HTERT RPE-1 (cell line): ENCODE results near the gene DHCR24.
"Not testable (repeated sequence)": the region's sequence is repeated elsewhere in the genome, so short reads cannot be mapped to it uniquely, and the experiment has no call there.

Experiments
- in situ Hi-C: fragments of 300-500 bp; cut with MboI; formaldehyde crosslinking; loops from 4 replicates; pipeline ENCODE4 v1.14.3; 2020; ENCODE audit warnings: low sequenced_read_pairs

DHCR24 gene

DNA sequence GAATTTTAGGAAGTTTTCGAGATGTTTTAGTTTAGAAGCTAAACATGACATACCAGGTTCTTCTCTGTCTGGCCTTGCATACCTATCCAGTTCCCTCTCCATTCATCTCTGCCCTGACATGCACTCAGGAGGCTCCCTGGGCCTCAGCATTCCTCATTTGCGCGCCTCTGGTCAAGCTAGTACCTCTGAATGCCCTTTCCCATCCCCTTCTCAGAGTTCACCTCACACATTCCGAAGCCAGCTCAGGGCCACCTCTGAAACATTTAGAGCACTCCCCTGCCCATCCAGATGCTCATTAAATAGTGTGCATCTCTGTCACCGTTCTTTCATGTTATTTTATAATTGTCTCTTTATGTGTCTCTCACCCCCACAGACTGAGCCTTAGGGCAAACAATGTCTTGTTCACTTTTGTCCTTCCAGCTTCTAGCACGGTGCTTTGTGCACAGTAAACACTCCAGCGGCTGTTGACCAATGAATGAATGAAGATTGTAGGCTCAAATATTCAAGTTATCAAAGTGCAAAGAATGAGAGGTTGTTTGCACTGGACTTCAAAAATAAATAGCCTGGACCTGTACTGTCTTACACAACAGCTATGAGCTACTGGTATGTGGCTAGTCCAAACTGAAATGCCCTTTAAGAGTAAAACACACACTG is 1.2 kb upstream of the DHCR24 start:
- in situ Hi-C loops, result no loop called here

DNA sequence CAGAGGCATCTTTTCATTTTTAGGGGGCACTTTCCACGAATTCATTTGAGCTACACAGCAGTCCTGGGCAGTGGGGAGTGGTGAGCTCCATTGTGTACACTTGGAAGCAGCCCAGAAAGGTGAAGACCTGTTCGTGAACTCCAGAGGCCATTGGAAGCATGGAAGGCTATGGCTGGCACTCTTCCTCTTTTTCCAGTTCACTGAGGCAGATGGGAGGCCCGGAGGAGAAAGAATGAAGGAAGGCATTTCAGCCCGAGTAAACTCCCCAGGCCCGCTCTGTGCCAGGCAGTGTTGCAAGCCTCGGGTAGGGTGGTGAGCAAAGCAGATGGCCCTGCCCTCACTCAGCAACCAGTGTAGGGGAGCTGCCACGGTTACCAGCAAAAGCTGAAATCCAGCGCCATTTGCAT is 673 bp upstream of the DHCR24 start:
- in situ Hi-C loops, result no loop called here

DNA sequence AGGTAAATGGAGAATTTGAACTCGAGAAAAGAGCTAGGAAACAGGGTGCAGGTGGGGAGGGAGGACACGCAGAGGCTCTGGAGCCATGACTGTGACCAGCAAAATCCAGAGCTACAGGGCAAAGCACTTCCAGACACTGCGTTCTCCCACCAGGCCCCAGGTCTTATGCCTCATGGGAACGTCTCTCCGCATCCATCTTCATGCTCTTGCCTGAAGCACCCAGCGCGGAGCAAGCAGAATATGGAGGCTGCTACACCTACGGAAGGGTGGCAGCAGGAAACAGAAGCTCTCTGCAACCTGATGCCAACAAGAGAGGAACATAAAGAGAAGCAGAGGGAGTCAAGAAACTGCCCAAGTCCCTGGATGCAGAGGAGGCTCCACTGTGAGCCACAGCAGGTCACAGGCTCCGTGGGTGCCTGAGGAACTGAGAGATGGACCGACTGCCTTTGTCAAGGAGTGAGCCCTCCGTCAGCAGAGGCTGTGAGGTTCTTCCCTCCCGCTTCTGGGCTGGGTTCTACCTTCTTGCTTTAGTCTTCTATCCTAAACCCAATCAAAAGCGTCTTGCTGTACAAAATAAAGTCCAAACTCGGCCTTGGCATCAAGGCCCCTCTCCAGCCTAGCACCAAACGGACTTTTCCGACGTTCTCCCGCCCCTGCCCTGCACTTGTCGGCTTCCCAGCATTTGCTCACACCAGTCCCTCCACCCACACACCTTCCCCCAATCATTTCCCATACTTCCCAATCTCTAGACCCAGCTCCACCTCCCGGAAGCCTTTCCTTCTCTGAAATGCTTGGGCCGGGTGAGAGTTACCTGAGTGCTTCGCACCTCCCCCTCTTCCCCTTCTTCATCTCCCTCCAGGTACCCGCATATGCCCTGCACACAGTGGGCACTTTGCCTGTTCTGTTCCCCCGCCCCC is 930 bp downstream of the DHCR24 start:
- in situ Hi-C loops, result no loop called here

DNA sequence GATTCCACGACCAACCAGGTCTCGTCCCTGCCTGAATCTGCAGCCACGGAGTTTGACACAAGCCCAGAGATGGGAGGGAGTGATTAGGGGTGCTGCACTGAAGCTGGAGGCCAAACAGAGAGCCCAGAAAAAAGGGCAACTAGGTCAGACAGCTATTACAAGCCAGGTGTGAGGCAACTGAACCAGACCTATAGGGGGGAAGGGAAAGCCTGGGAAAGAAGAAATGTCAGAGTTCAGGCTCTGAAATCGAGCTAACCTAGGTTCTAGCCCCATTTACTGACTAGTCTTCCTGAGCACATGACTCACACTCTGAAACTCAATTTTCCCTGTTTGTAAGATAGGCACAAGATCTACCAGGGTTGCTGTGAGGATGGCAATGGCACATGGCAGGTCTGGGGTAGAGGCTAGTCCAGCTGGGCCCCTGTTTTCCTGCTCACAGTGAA is 1.7 kb downstream of the DHCR24 start:
- in situ Hi-C loops, result no loop called here

- in situ Hi-C loops, result no loop called here
Observed at GRCh38 chr1:54884768-54885167, 2.2 kb downstream of the DHCR24 start.

- in situ Hi-C loops, result no loop called here
Observed at GRCh38 chr1:54884135-54884586, 2.8 kb downstream of the DHCR24 start.

DNA sequence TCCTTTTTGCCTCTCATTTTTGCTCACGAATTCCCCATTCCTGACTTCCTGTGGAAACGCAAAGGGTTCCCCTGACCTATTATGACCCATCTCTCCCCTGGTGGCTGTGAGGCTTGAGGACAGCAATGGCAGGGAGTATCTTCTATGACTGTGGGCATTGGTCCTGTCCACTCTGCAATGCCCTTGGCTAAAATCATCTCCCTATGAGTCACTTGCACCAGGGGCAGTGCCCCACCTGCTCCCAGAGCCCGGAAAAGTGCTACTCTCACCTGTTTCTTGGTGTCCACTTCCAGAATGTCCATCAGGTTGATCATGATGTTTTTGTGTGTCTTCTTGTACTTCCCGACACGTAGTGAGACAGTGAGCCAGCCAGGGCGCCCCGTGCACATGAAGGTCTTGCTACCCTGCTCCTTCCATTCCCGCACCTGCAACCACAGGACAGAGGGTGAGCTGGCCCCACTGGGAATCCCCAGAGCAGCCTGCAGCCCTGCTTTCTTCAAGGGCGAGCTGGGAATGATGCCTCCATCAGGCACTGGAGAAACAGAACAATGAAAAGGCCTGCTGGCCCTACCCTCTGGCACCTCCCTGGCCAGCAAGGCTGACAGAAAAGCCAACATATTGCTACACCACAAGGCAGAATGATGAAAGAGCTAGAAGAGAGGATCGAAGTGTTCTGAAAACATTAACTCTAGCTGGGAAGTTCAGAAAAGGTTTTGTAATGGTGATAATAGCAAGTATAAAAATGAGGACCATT is 3.5 kb downstream of the DHCR24 start:
- in situ Hi-C loops, result no loop called here

- in situ Hi-C loops, result no loop called here
Observed at GRCh38 chr1:54882519-54882918, 4.5 kb downstream of the DHCR24 start.

GRCh38 chr1:54881604-54882003 is 5.4 kb downstream of the DHCR24 start:
- in situ Hi-C loops, result not testable (repeated sequence)

- in situ Hi-C loops, result no loop called here
Observed at GRCh38 chr1:54879872-54880271, 7.1 kb downstream of the DHCR24 start.

DNA sequence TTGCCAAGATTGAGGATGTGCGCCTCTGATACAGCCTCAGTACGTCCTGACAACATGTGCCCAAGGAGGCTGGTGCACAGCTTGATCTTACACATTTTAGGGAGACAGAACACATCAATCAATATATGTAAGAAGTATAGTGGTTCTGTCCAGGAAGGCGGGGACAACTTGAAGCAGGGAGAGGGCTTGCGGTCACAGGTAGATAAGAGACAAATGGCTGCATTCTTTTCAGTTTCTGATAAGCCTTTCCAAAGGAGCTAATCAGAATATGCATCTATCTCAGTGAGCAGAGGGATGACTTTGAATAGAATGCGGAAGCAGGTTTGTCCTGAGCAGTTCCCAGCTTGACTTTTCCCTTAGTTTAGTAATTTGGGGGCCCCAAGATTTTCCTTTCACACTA is 10.2 kb downstream of the DHCR24 start:
- in situ Hi-C loops, result no loop called here

DNA sequence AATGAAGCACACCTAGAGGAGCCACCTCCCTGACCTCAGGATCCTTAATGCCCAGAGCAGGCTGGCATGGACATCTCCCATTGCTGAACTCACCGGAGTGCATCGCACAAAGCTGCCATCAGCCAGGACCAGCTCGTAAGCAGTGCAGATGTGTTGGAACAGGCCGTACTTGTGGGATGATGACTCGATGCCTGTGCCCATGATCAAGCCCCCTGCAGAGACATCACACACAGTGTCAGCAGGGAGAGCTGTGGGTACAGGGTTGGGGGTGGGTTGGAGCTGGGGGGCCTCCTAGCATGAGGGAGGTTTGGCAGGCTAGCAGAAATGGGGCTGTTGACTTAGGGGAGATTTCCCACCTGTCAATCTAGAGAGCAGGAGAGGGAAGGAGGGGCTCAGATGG is 12.0 kb downstream of the DHCR24 start:
- in situ Hi-C loops, result no loop called here

DNA sequence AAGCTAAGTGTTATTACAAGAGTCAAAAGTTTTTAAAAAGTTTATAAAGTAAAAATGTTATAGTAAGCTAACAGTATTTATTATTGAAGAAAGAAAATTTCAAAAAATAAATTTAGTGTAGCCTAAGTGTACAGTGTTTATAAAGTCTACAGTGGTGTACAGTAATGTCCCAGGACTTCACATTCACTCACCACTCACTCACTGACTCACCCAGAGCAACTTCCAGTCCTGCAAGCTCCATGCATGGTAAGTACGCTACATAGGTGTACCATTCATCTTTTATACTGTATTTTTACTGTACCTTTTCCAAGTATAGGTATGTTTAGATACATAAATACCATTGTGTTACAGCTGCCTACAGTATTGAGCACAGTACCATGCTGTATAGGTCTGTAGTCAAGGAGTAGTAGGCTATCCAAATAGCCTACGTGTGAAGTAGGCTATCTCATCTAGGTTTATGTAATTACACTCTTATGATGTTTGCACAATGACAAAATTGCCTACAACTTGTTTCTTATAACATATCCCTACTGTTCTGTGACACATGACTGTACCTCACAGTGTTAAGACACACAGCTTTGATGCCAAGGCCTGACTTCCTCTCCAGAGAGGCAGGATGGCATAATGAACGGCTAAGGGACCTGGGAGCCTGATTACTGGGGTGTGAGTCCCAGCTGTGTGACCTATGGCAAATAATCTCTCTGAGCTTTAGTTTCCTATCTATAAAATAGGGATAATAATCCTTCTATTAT is 12.7 kb downstream of the DHCR24 start:
- in situ Hi-C loops, result no loop called here

- in situ Hi-C loops, result no loop called here
Observed at GRCh38 chr1:54872036-54872331, 15.0 kb downstream of the DHCR24 start.

GRCh38 chr1:54871275-54872035 is 15.5 kb downstream of the DHCR24 start:
- in situ Hi-C loops, result no loop called here

- in situ Hi-C loops, result no loop called here
Observed at GRCh38 chr1:54870869-54871268, 16.1 kb downstream of the DHCR24 start.

GRCh38 chr1:54869173-54869851 is 17.7 kb downstream of the DHCR24 start:
- in situ Hi-C loops, result no loop called here

DNA sequence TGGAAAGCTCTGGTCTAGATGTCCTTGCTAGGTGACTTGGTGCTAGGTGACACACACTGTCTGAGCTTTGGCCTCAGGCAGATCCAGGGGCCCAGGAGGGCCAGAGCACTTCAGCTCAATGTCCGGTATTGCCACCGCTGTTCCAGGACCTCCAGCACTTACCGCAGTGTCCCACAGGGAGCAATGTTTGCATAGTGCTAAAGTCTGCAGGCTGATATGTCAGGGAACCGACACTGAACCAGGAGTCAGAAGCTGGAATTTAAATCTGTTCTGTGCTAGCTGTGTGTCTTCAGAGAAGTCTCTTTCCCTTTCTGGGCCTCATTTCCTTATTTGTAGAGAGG is 19.3 kb downstream of the DHCR24 start:
- in situ Hi-C loops, result no loop called here

GRCh38 chr1:54866801-54867716 is 19.9 kb downstream of the DHCR24 start:
- in situ Hi-C loops, result no loop called here
